GM06990 (cell line): ENCODE measurements around the gene TBCCD1.

Source experiments
- DNase-seq: peaks from one replicate; pipeline ENCODE4 v3.0.0-alpha.2; 2011; ENCODE audit not compliant: insufficient read length; ENCODE audit errors: extremely low read depth
- H3K27me3 ChIP-seq: replicated peaks from 2 replicates; pipeline ENCODE4 v1.6.0; 2011; ENCODE audit warnings: low read length; ENCODE audit not compliant: control insufficient read depth, insufficient read depth
- H3K36me3 ChIP-seq: 2 replicates; pipeline ENCODE4 v1.5.1; 2011; ENCODE audit warnings: low read length; ENCODE audit not compliant: control insufficient read depth, insufficient read depth
- H3K4me3 ChIP-seq: replicated peaks from 2 replicates; pipeline ENCODE4 v1.5.1; 2011; ENCODE audit warnings: low read depth, mild to moderate bottlenecking, control low read depth, low read length
- CTCF ChIP-seq: IDR thresholded peaks from 2 replicates; pipeline ENCODE4 v1.5.1; 2011; ENCODE audit warnings: low read length, control low read depth, mild to moderate bottlenecking, inconsistent platforms; ENCODE audit not compliant: insufficient read depth, poor library complexity, severe bottlenecking

Gene TBCCD1

GRCh38 chr3:186605078-186605477 is 37.9 kb upstream of the TBCCD1 start:
- Histone ChIP-seq H3K4me3 (no peak overlapping the region), H3K36me3 (no peaks in the 10 kb centered on the region), H3K27me3 (no peaks in the 10 kb centered on the region)
- TF ChIP-seq CTCF = no peak
- no peak for DNase-seq

GRCh38 chr3:186603159-186603558 is 36.0 kb upstream of the TBCCD1 start:
- Histone ChIP-seq H3K27me3 (no peaks in the 10 kb centered on the region), H3K4me3 (no peak overlapping the region), H3K36me3 (no peaks in the 10 kb centered on the region)
- TF ChIP-seq CTCF = no peak
- DNase-seq = no peak

- Histone ChIP-seq H3K36me3 (no peaks in the 10 kb centered on the region), H3K27me3 (no peaks in the 10 kb centered on the region), H3K4me3 (no peak overlapping the region)
- no peak for TF ChIP-seq CTCF
- no peak for DNase-seq
Measured at GRCh38 chr3:186600896-186601295, 33.8 kb upstream of the TBCCD1 start.

GRCh38 chr3:186599785-186600166 is 32.6 kb upstream of the TBCCD1 start:
- Histone ChIP-seq H3K36me3 (no peaks in the 10 kb centered on the region), H3K27me3 (no peaks in the 10 kb centered on the region), H3K4me3 (no peak overlapping the region)
- TF ChIP-seq CTCF = no peak
- no peak for DNase-seq

- Histone ChIP-seq H3K36me3 (no peaks in the 10 kb centered on the region), H3K4me3 (no peak overlapping the region), H3K27me3 (no peaks in the 10 kb centered on the region)
- TF ChIP-seq CTCF = no peak
- no peak for DNase-seq
Measured at GRCh38 chr3:186599142-186599784, 32.1 kb upstream of the TBCCD1 start.

GRCh38 chr3:186598794-186599141 is 31.6 kb upstream of the TBCCD1 start:
- H3K27me3 ChIP-seq = no peaks in the 10 kb centered on the region
- no peak for TF ChIP-seq CTCF
- no peak overlapping the region for H3K4me3 ChIP-seq
- DNase-seq = no peak
- no peaks in the 10 kb centered on the region for H3K36me3 ChIP-seq
